Stimulated activated CD4-positive, alpha-beta T cell treated with anti-CD3 and anti-CD28 coated beads, Interleukin-12 subunit alpha, Interleukin-12 subunit beta, amount 100 ng/mL, for 4 hours (primary cell): ENCODE measurements around the gene MC1R.
"Not testable (repeated sequence)": the region's sequence is repeated elsewhere in the genome, so short reads cannot be mapped to it uniquely, and the experiment has no call there.

ENCODE experiments used
- DNase-seq: peaks from one replicate; pipeline ENCODE4 v3.0.0-alpha.2; 2020

The MC1R gene

DNA sequence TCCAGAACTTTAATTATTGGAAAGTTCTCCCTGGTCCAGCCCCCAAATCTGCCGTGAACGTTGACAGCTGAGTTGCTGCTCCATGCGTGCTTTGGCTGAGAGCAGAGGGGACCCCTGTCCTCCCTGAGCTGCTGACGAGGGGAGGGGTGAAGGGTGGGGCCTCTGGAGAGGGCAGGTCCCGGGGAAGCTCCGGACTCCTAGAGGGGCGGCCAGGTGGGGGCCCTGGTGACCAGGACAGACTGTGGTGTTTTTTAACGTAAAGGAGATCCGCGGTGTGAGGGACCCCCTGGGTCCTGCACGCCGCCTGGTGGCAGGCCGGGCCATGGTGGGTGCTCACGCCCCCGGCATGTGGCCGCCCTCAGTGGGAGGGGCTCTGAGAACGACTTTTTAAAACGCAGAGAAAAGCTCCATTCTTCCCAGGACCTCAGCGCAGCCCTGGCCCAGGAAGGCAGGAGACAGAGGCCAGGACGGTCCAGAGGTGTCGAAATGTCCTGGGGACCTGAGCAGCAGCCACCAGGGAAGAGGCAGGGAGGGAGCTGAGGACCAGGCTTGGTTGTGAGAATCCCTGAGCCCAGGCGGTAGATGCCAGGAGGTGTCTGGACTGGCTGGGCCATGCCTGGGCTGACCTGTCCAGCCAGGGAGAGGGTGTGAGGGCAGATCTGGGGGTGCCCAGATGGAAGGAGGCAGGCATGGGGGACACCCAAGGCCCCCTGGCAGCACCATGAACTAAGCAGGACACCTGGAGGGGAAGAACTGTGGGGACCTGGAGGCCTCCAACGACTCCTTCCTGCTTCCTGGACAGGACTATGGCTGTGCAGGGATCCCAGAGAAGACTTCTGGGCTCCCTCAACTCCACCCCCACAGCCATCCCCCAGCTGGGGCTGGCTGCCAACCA lies at the start of gene MC1R:
MC1R (plus strand) TSS at position 410 of the 895 bp plus-strand sequence; CDS start at position 807, 397 bp downstream.
- no peak for DNase-seq

DNA sequence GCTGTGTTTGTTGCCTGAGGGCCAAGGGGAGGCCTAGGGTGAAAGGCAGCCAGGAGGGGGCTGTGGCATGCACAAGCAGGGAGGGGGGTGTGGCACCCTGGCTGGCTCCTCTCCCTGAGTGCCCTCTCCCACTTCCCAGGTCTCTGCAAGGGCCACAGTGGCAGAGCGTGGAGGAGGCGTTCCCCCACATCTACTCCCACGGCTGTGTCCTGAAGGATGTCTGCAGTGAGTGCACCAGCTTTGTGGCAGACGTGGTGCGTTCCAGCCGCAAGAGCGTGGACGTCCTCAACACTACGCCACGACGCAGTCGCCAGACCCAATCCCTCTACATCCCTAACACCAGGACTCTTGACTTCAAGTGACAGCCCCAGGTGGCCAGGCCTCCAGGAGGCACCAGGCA lies 48.8 kb upstream of the MC1R start:
- DNase-seq: no peak

GRCh38 chr16:89870440-89870839 lies 48.2 kb upstream of the MC1R start:
- DNase-seq: no peak

DNA sequence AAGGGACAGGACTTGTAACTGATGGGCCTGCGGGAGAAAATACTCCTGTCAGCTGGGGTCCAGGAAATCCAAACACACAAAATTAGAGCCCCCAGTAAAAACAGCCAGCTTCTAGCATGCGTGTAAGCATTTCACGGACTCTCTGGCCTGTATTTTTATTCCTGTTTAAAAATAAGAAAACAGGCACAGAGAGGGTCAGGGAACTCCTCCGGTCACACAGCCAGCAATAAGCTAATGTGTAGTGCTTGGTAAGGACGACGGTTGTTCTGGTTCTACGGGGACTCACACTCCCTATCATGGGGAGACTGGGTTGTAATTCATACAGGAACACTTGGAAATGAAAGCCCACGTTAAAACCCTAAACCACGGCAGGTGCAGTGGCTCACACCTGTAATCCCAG lies 46.8 kb upstream of the MC1R start:
- no peak for DNase-seq

DNA sequence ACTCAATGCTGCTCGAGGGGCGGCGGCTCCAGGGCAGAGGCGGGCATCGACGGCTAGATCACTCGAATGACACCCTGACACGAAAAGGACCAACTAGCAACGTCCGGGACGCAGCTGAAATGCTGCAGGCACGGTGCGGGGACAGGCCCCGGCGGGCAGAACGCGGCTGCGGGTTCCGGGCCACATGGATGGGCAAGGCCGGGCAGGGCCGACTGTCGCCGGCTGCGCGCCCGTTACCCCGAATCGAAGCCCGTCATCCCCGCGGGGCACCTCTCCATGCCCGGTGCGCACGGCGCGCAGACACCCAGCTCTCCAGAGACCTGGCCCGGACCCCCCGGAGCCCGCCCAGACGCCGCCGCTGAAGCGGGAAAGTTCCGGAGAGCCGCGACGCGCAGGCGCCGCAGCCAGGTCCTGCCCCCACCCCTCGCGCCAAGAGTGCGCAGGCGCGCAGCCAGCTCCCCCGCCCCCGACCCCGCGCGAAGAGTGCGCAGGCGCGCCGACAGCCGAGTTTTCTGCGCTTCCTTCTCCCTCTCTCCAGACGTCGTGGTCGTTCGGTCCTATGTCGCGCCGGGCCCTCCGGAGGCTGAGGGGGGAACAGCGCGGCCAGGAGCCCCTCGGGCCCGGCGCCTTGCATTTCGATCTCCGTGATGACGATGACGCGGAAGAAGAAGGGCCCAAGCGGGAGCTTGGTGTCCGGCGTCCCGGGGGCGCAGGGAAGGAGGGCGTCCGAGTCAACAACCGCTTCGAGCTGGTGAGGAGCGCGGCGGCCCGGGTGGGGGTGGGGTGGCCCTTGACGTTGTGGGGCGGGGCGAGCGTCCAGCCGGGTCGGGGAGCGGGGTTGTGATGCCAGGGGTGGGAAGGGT lies 45.3 kb upstream of the MC1R start, which contains the start of gene TCF25:
TCF25 (plus strand) TSS at position 484 of the 863 bp plus-strand sequence; CDS start at position 560, 76 bp downstream.
- DNase-seq: peak; percentile 88

DNA sequence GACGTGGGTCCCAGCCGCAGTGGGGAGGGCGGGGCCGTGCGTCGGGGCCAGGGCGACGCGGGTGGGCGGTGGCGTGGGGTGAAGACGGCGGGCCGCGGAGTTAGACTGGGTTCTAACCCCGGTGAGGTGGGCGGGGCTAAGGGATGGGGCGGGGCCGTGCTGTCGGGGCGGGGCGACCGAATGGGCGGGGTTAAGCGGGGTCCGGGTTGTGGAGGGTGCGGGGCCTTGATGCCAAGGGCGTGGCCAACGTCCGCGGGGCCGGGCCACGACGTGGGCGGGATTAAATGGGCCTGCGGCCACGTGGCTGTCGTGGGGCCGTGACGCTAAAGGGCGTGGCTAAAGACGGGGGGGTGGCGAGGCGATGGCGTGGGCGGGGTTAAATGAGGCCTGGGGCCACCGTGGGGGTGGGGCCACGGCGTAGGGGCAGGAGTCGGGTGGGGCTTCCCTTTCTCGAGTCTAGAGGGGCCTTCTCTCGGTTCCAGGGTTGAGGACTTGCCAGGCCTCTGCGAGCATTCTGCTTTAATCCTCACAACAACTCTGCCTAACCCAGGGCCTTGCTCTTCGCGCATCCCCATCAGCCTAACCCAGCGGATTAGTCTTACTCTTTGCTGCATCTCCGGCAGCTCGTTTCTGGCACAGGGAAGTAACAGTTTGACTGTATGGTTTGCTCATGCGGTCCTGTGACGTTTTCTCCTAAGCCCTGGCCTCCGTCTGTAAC lies 44.5 kb upstream of the MC1R start:
- peak; percentile 97 for DNase-seq

DNA sequence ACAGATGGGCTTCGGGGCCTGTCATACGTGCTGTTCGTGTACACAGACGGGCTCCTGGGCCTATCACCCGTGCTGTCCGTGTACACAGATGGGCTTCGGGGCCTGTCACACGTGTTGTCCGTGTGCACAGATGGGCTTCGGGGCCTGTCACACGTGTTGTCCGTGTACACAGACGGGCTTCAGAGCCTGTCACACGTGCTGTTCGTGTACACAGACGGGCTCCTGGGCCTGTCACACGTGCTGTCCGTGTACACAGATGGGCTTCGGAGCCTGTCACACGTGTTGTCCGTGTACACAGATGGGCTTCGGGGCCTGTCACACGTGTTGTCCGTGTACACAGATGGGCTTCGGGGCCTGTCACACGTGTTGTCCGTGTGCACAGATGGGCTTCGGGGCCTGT lies 39.5 kb upstream of the MC1R start:
- DNase-seq: not testable (repeated sequence)

GRCh38 chr16:89880477-89881367 lies 37.9 kb upstream of the MC1R start:
- no peak for DNase-seq

DNA sequence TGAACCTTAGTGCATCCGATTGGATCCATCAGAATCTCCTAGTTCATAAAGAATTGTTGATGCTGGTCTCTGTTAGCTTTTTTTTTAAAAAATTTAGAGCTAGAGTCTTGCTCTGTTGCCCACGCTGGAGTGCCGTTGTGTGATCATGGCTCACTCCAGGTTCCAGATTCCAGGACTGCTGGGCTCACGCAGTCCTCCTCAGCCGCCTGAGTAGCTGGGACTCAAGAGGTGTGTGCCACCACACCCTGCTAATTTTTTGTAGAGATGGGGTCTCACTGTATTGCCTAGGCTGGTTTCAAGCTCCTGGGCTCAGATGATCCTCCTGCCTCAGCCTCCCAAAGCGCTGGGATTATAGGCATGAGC lies 37.3 kb upstream of the MC1R start:
- no peak for DNase-seq

DNA sequence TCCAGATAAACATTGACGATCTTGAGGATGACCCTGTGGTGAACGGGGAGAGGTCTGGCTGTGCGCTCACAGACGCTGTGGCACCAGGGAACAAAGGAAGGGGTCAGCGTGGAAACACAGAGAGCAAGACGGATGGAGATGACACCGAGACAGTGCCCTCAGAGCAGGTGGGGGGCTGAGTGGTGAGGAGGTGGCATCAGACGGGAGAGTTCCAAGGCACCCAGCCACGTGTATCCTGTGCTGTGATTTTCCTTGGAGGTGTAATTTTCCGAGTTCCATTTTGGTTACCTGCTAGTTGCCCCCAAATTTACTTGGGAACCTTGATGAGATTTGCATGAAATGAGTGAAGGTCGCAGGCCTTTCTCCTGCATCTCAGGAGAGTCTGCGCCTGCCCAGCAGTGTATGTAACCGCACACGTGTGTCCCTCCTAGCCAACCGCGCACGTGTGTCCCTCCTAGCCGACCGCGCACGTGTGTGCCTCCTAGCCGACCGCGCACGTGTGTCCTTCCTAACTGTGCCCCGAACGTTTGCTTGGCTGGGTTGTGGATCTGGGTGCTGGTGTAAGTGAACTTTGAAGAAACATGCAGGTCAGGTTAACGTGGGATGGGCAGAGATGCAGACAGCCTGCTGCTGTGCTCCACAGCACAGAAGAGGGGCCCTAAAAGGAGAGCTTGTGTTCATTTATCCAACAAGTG lies 35.2 kb upstream of the MC1R start:
- no peak for DNase-seq

GRCh38 chr16:89884041-89884421 lies 34.6 kb upstream of the MC1R start:
- no peak for DNase-seq

DNA sequence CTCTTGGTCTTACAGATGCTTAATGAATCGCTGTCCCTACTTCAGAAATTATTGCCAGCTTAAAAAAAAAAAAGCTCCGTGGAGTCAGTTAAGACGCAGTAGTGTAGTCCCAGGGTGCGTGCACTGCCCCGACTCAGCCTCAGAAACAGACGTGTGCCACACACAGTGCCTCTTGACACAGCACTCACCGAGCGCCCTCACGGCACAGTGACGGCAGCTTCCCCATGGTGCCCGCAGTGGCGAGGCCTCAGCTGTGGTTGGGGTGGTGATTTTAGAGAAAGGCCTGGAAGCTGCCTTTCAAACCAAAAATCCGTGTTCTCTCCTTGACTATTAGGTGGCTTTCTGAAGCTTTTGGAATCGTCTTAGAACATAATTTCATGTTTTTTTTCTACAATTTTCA lies 31.4 kb upstream of the MC1R start:
- DNase-seq: no peak

DNA sequence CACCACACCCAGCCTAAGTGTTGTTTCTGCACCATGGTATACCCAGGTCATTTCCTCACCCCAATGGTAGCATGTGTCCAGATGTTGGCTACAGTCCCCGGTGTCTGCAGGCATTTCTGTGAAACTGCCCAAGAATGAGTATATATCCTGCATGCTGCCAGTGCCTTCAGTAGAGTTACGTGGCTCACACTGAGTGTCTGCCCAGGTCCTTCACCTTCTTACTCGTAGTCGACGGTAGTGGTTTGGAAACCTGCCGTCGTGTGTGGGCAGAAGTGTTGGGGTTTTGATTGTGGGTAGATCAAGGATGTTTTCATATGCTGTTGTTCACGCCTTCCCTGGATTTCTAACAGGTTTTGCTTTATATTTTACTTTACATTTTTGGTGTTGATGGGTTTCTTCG lies 28.5 kb upstream of the MC1R start:
- peak; percentile 21 for DNase-seq

DNA sequence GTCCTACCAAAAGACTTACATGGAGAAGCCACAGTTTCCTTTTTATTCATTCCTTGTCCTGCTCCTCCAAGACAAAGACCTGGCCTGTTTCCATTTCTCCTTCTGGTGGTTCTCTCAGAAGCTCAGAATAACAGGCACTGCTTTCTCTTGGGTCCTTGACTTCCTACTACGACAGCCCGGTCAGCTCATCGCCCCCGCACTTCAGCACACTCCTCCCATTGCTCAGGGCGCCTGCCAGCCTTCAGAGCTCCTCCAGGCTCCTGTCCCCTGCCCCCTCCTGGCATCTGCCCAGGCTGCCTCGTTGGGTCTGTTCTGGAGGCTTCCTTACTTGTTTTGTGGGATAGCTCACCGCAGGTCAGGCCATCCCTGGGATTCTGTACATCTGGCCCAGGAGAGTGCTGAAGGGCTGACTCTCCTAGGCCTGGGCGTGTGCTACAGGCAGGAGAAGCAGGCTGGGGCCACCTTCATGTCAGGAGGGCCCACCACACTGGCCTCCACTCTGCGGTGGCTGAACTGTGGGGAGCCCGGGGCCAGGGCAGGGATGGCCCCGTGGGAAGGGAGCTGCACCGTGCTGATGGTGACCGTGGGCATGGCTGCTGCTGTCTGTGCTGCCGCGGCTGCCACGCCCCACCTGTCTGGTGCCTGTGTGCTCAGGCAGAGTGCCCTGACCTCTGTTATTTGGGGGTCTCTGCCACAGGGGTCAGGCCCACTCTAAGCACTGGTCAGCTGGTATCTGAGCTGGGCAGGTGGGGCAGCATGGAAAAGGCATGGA lies 27.6 kb upstream of the MC1R start:
- DNase-seq: no peak

DNA sequence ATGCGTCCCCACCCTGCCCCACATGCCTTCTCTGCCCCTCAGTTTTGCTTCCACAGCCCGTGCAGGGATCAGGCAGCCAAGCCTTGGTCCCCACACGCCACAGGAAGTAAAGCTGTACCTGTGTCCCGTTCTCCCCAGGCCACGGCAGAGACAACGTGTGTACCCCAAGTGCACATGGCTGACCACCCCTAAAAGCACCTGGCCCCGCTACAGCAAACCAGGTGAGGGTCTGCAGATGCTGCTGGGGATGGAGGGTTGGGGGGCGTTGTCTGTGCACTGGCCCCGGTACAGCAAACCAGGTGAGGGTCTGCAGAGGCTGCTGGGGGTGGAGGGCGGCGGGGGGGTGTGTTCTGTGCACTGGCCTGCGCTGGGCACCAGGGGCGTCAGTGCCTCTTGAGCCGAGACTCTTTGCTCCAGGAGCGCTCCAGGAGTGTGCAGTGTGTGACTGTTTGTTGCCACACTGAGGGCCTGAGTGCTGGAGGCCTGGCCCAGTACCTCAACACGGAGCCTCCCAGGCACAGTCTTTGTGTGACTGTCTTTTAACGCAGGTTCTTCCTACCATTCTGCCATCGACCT lies 26.5 kb upstream of the MC1R start:
- DNase-seq: no peak

DNA sequence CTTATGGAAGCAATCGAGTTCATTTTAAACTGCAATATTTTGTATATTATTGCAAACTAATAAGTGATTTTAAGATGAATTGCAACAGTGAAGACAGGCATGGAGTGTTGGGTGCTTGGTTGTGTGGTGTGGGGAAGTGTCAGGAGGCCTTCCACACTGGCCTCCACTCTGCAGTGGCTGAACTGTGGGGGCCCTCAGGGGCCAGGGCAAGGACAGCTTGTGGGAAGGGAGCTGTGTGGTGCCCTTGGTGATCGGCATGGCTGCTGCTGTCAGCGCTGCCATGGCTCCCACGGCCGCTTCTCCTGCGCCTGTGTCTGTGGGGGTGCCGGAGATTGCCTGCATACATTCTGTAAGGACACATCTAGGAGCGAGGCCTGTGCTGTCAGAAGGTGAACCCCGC lies 26.0 kb upstream of the MC1R start:
- no peak for DNase-seq

DNA sequence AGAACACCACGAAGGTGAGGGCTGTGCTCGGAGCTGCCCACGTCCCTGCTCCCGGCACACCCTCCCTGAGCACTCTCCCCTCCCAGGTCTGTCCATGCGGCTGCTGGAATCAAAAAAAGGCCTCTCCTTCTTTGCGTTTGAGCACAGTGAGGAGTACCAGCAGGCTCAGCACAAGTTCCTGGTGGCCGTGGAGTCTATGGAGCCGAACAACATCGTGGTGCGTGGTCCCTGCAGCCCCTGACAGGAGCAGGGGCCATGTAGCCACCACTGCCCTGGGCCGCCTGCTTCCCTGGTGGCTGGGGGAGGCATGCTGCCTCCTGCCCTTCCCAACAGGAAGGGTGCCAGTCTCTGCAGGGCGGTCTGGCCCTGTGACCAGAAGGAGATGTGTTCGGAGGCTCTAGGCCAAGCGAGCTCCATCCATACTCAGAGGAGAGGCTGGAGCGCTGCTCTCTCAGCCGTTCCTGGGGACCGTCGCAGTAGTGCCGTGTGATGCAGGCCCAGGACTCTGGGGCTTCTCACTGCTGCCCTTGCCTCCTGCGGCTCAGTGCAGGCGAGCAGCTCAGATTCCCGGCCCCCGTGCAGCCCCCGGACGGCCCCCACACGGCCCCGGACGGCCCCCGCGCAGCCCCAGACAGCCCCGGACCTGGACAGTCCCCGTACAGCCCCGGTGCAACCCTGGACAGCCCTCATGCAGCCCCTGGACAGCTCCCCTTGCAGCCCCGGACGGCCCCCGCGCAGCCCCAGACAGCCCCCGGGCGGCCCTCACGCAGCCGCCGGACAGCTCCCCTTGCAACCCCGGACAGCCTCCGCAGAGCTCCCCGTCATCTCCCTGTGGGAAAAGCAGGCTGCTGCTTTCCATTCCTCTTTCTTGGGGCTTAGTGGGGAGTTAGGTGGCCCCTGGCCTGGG lies 24.8 kb upstream of the MC1R start:
- DNase-seq: no peak

- DNase-seq: no peak
These were observed 23.0 kb upstream of the MC1R start for GRCh38 chr16:89895482-89896250.
